Posterior vena cava (tissue), 2 donors: ENCODE results near the gene PARN. TPM values are rescaled to one million over a fixed set of nuclear protein-coding genes. Genes with fewer than 3 reads are reported as not detected.
"Not testable (repeated sequence)": the region's sequence is repeated elsewhere in the genome, so short reads cannot be mapped to it uniquely, and the experiment has no call there.

ENCODE experiments used
- DNase-seq: peaks from one replicate; pipeline ENCODE4 v3.0.0-alpha.2; 2020; ENCODE audit warnings: low spot score
- intact Hi-C, 2 donors: fragments of 100-400 bp; cut with DNase I; formaldehyde crosslinking; loops; one replicate each; pipeline versions ENCODE4 v1.14.1 to v1.14.2; 2022 to 2023
- total RNA-seq, 2 donors: library from RNA; stranded (reverse); fragmentation: NEBNext Ultra II Directional; extraction: Animal tissue kit (Norgen Biotek cat#: 25700); gene quantifications; one replicate each; pipeline ENCODE4 v1.2.1, GENCODE V29; 2021
- donor health status: DM: yes; HTN: yes; CAD: no.
- donor health status: DM: yes; HTN: yes; CAD: no.

Gene PARN
- total RNA-seq, 2 donors from 2014 or later = 27.2 to 27.9 TPM

- intact Hi-C loops = not testable (repeated sequence)
These were observed 228.9 kb downstream of the PARN start for GRCh38 chr16:14400978-14401710.

DNA sequence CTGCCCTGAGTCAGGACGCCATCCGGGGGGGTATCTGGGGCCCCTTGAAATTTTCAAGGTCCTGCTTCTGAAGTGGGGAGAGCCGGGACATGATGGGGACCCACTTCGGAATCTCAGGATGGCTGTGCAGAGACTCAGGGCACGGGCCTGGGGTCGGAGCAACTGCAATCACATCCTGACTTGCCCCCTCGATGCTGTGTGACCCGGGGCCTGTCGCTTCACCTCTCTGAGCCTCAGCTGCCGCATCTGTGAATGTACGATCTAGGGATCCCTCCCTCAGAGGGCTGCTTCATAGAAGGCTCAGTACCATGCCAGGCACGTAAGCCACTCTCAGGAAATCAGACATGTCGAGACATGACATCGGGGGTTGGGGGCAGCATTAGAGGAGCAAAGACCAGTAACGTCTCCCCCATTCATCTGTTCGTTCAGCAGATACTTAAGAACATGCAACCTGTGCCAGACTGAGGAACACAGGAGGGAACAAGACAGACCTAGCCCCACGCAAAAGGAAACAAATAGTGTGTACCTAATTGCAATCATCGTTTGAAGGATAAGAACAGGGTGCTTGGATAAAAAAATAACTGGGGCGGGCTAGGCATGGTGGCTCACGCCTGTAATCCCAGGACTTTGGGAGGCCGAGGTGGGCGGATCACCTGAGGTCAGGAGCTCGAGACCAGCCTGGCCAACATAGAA, 229.6 kb downstream of the PARN start:
- intact Hi-C loops = no loop called here
- DNase-seq = no peak

More at GRCh38 chr16:14400978-14401710, 228.9 kb downstream of the PARN start:
- not testable (repeated sequence) for DNase-seq

DNA sequence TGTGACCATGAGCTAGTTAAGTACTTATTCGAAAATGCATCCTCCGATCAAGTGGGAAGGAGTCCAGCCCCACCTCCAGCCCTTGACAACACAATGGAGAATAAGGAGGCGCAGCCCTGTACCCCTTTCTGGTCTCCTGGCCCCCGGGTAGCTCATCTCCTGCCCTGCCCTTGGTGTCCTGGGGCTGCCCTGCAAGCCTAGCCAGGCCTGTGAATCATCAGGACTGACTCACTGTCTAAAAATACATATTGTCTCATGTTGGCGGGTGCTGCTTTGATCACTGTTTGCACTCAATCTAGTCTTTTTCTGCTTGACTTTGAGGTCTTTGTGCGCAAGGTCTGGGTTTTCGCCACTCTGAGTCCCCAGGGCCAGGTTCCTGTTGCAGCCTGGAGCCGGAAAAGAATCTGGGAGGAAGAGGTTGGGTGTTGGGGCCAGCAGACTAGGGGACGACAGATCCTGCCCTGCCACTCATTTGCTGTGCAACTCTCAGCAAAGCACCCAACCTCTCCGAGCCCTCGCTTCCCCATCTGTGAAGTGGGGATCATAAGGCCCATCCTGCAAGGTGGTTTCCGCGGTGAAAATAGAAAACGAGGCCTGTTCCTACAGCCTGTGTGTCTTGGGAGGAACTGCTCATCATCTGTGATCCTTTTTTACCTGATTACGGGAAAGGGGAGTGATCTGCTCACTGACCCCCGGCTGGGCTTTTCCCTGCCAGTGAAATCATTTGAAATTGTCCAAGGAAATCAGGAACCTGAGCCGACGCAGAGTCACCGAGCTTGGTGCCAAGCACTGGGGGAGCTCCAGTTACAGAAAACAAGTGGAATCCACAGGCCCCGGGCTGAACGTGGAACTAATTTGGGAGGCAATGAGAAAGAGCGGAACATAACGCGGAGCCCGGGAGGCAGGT, 230.4 kb downstream of the PARN start:
- intact Hi-C loops = no loop called here
- DNase-seq = peak; percentile 90

- no peak for DNase-seq
- intact Hi-C loops = no loop called here
These were observed 231.9 kb downstream of the PARN start for GRCh38 chr16:14398014-14398717.

GRCh38 chr16:14395710-14396304, 234.3 kb downstream of the PARN start:
- DNase-seq, intact Hi-C loops: not testable (repeated sequence)

- intact Hi-C loops = no loop called here
- DNase-seq = no peak
These were observed 235.2 kb downstream of the PARN start for GRCh38 chr16:14394834-14395233.

DNA sequence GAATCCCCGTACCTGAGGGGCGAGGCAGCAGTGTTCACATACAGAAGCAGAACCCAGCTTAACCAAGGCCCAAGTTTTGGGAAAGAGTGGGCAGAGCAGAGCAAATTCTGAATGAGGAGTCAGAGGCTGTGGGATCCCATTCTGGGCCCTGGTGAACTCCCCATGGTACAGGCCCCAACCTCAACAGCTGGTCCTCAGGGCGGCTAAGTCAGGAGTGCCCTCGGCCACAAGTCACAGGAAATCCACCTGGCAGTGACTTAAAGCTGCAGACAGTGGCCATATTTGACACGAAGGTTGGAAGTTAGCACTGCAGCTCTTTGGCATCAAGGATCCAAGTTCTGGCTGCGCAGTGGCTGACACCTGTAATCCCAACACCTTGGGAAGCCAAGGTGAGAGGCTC, 237.1 kb downstream of the PARN start:
- no peak for DNase-seq
- intact Hi-C loops = no loop called here

- no peak for DNase-seq
- intact Hi-C loops = loop anchor here in 1 of 2 donors (10.0 kb wide), 1 partner anchor 55 kb away; no protein-coding TSS in a partner anchor
These were observed 240.7 kb downstream of the PARN start for GRCh38 chr16:14389359-14389758.

- intact Hi-C loops = loop anchor here in 1 of 2 donors (10.0 kb wide), 1 partner anchor 57 kb away; no protein-coding TSS in a partner anchor
- DNase-seq = no peak
These were observed 241.8 kb downstream of the PARN start for GRCh38 chr16:14388243-14388642.

- intact Hi-C loops = loop anchor here in 1 of 2 donors (10.0 kb wide), 1 partner anchor 59 kb away; no protein-coding TSS in a partner anchor
- DNase-seq = no peak
These were observed 243.9 kb downstream of the PARN start for GRCh38 chr16:14386115-14386514.

Other genes with a start within 250 kb of the PARN start
- gene BFAR, start 2.7 kb upstream of the PARN start, total RNA-seq = 10 to 100 TPM; 41.8 to 45.4 TPM
- not detected for gene PLA2G10, start 64.0 kb upstream of the PARN start, total RNA-seq
- gene NPIPA3, start 73.2 kb upstream of the PARN start, total RNA-seq = 1 to 10 TPM; 2.8 to 7.6 TPM
- 1 to 10 TPM; 3.4 to 5.5 TPM for gene NPIPA2, start 112.3 kb upstream of the PARN start, total RNA-seq
- 10 to 100 TPM; 72.6 to 78.3 TPM for gene NOMO1, start 203.5 kb upstream of the PARN start, total RNA-seq